C4-2B (cell line): ENCODE data around the gene AFMID.

Experiments
- H3K27ac ChIP-seq: fragments of 450-650 bp; 2 replicates; pipeline ENCODE4 v1.5.1; 2017
- CTCF ChIP-seq: fragments of 450-650 bp; conservative IDR thresholded peaks from 2 replicates; pipeline ENCODE4 v1.5.1; 2017; ENCODE audit warnings: mild to moderate bottlenecking
- ZFX ChIP-seq: fragments of 450-650 bp; IDR thresholded peaks from 2 replicates; pipeline ENCODE4 v1.6.1; 2017

Gene AFMID

GRCh38 chr17:78179372-78179771 is 7.8 kb upstream of the AFMID start:
- TF ChIP-seq CTCF (no peak), ZFX (no peak)
- H3K27ac ChIP-seq, result no peak overlapping the region; the same call in 1 of the 2 replicates

DNA sequence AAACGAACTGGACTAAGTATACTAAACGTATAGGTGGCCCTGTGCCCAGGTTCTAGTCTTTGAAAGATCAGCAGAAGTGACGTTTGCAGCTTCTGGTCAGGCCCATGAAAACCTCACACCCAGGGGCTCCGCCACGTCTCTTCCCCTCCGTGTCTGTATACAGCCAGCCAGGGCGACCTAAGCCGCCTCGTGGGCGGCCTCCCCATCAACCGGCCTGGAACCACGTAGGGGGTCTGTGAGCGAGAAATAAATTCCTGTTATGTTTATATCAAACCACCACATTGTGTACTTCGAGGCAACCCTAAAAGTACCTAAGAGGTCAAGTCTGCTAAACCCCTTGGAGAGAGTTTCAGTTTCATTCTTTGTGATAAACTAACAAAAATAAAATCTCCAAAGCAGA is 7.1 kb upstream of the AFMID start:
- no peak overlapping the region for H3K27ac ChIP-seq
- TF ChIP-seq CTCF, result no peak
- no peak for TF ChIP-seq ZFX

- H3K27ac ChIP-seq, result no peak overlapping the region
- TF ChIP-seq CTCF (no peak), ZFX (no peak)
Observed at GRCh38 chr17:78180508-78180907, 6.7 kb upstream of the AFMID start.

DNA sequence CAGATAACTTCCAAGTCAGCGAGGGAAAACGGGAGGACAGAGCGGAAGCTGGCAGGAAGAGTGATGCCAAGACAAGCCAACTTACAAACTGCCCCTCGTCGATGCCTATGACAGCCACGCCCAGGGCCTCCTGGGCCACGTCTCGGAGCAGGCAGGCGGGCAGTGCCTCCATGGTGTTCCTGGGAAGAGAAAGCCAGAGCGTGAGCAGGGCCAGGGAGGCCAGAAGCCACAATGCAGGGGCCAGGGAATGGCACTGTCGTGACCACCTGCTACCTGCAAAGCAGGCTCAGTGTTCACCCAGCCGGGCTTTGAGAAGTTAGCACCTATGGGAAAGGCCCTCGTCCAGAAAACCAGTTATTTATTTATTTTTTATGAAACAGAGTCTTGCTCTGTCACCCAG is 4.7 kb upstream of the AFMID start:
- no peak overlapping the region for H3K27ac ChIP-seq

DNA sequence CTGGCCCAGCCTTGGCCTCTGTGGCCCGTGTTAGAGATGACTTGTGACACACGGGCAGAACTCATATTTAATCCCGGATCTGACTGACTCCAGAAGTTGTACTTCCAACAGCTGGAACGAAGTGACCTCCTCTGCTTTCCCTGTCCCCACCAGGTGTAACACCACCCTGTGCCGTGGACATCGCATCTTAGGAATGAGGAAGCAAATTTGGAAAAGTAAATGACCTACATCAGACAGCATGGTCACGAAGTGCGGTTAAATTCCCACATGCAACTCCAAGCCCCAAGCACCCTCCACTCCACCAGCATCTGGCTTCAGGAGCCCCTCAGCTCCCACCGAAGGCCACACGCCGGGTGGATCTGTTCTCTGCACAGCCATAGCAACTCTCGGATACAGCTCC is 3.2 kb upstream of the AFMID start:
- H3K27ac ChIP-seq, result peak overlapping the region; percentile 92
- TF ChIP-seq ZFX, result no peak
- TF ChIP-seq CTCF, result no peak

More for the DNA sequence above, 4.7 kb upstream of the AFMID start:
- TF ChIP-seq ZFX (no peak), CTCF (no peak)

DNA sequence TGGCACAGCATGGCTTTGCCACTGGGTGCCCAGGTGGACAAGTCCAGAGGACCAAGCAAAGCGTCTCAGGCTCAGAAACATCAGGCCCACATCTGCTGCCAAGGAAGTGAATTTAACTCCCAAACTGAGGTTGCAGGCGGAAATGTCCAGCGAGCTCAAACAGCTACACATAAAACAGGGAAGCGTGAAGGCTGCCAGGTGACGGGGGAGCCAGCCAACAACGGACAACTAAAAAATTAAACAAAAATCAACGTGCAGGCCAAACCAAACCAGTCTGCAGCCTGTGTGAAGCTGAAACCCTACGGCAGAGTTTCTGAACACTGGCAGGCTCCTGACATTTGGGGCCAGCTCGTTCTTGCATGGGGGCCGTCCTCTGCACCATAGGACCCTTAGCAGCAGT is 2.8 kb upstream of the AFMID start:
- no peak for TF ChIP-seq CTCF
- no peak for TF ChIP-seq ZFX
- H3K27ac ChIP-seq, result peak overlapping the region; percentile 92

DNA sequence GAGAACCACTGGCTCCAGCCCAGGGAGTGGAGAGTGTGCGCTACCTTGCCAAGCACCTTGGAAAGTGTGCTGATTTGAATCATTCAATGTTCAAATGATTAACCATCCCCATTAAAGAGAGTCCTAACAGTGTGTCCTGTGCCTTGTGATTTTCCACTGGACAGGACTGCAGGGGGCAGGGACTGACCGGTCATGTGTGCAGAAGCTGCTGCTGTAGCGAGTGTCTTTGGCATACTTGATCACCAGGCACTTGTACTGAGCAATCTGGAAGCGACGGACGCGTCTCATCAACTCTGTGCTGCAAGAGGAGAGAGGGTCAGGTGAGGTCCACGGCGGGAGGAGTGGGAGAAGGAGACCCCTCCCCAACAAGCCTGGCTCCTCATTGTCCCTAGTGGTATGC is 2.3 kb upstream of the AFMID start:
- H3K27ac ChIP-seq, result peak overlapping the region; percentile 92
- TF ChIP-seq ZFX, result no peak
- TF ChIP-seq CTCF, result no peak
